HL-60 (cell line): ENCODE results near the gene MOB3B.

Source experiments
- CTCF ChIP-seq: IDR thresholded peaks from one replicate; pipeline ENCODE4 v1.5.1; 2011; ENCODE audit warnings: low read length, control low read depth, inconsistent platforms; ENCODE audit not compliant: insufficient read depth
- POLR2AphosphoS5 ChIP-seq: IDR thresholded peaks from 2 replicates; pipeline ENCODE4 v1.6.1; 2012; ENCODE audit warnings: low read depth
- REST ChIP-seq: IDR thresholded peaks from 2 replicates; pipeline ENCODE4 v1.6.1; 2012; ENCODE audit warnings: low read depth; ENCODE audit not compliant: insufficient replicate concordance

- no peak for TF ChIP-seq CTCF
- no peak for TF ChIP-seq POLR2AphosphoS5
- no peak for TF ChIP-seq REST
Measured at GRCh38 chr9:27396495-27396894, 133.1 kb downstream of the MOB3B start.
